HK-2 (cell line): ENCODE measurements around the gene NACC2.
"Not testable (repeated sequence)": the region's sequence is repeated elsewhere in the genome, so short reads cannot be mapped to it uniquely, and the experiment has no call there.

Source experiments
- DNase-seq: peaks from one replicate; pipeline ENCODE4 v3.0.0-alpha.2; 2018; ENCODE audit not compliant: unreplicated experiment

NACC2 gene

DNA sequence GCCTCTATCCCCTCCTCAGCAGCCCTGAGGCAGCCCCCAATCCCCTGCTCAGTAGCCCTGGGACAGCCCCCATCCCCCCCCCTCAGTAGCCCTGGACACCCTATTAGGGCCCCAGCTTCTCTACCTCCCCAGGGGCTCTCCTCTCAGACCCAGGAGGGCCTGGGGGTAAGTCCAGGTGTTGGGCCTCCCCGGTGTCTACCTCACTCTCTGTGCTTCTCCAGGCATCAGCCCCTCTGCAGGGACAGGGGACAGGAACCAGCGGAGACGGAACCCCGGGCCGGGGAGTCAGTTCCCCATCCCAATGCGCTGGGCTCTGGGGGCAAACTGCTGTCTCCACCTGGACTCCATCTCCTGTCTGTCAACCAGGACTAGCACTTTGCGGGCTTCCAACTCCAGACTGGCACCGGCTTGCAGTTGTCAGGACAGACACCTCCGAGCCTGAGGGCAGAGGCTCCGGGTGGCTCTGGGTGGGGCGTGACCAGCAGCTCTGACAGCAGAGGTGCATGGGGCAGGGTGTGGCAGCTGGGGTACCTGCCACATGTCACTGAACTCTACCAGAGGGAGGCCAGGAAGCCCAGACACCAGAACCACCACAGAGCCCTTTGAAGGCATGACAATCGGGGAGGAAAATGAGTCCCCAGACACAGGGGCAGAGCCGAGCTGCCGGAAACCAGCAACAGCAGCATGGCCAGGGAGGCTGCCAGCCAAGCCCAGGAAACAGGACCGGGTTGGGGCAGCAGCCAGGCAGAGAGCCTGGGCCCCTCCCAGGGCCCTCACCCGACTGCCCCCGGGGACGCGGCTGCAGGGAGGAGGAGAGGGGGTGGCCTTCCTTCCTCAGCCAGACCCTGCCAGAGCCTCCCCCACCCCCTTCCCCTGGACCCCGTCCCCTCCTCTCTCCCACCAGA, 116.2 kb downstream of the NACC2 start:
- DNase-seq, result no peak

DNA sequence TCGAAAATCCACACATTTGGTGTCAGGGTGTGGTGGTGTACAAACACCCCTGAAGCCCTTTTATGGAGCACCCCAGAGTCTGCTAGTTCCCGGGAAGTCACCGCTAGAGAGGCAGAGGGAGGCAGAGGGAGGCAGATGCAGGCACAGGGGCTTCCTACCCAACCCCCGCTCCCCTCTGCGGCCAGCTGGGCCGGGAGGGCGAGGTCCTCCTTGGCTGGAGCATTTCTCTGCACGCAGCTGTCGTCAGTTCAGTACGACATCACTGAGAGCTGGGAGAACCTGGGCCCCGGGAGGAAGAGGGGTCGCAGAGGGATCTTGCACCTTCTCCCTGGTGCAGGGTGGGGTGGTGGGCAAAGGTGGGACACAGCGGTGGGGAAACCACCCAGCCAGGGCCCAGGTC, 118.1 kb downstream of the NACC2 start:
- DNase-seq, result no peak

GRCh38 chr9:135976531-135976930, 118.6 kb downstream of the NACC2 start:
- no peak for DNase-seq

DNA sequence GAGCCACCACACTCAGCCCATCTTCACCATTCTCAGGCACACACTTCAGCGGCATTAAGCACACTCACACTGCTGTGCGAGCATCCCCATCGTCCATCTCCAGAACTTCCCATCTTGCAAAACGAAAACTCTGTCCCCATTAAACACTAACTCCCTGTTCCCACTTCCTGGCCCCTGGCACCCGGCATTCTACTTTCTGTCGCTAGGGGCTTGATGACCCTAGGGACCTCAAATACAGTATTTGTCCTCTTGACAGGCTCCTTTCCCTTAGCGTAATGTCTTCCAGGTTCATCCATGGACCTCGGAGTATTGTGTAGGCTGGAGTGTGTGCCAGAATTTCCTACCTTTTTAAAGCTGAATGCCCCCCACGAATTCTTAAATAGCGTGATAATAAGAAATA, 119.3 kb downstream of the NACC2 start:
- DNase-seq, result no peak

DNA sequence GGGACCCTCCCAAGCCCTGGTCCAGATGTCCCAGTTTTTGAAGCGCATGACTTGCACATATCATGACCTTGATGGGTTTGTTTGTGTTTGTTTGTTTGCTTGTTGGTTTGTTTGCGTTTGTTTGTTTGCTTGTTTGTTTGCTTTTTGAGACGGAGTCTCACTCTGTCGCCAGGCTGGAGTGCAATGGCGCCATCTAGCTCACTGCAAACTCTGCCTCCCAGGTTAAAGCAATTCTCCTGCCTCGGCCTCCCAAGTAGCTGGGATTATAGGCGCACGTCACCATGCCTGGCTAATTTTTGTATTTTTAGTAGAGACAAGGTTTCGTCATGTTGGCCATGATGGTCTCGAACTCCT, 120.9 kb downstream of the NACC2 start:
- DNase-seq, result no peak

- no peak for DNase-seq
Observed at GRCh38 chr9:135973277-135974219, 121.5 kb downstream of the NACC2 start.

DNA sequence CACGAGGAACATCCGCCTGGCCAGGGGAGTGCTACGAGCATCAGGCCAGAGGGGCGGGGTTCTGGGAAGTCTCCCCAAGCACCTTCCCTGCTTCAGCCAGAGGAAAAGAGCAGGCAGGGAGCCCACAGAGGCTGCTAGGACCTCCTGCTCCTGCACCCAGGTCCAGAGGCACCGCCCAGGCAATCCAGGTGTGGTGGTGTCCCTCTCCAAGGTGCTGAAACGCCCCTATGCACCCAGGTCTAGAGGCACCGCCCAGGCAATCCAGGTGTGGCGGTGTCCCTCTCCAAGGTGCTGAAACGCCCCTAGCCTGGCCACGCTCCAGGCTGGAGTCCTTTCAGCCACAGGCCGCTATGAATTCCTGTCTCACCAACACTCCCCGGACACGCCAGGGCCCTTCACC, 123.2 kb downstream of the NACC2 start:
- peak; percentile 76 for DNase-seq

DNA sequence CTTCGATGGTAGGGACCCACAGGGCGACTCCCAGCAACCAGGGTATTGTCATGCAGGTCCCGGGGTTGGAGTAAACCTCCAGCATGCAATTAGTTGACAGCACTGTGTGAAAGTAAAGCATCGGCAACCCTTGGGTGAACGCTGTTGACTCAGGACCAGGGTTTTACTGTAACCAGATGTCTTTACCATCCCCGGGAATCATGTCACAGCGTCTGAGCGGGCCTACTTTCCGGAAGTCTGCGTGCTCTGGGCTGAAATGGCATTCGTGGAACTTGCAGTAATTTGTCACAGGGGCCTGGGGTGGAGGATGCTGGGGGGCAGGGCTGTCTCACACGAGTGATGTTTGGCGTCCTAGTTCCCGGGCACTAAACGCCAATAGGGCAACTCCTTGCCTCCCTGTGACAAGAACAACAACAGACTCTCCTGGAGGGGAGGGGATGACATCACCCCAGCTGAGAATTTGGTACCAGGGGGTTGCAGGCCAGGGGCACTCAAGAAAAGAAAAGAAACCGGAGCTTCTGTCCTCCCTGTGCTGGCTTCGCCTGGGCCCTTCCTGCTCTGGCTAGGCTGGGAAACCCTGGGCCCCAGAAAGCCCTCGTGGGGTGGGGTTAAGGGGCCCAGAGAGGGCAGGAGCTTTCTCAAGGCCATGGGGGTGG, 123.8 kb downstream of the NACC2 start:
- no peak for DNase-seq

- DNase-seq, result no peak
Observed at GRCh38 chr9:135970128-135970815, 124.8 kb downstream of the NACC2 start.

DNA sequence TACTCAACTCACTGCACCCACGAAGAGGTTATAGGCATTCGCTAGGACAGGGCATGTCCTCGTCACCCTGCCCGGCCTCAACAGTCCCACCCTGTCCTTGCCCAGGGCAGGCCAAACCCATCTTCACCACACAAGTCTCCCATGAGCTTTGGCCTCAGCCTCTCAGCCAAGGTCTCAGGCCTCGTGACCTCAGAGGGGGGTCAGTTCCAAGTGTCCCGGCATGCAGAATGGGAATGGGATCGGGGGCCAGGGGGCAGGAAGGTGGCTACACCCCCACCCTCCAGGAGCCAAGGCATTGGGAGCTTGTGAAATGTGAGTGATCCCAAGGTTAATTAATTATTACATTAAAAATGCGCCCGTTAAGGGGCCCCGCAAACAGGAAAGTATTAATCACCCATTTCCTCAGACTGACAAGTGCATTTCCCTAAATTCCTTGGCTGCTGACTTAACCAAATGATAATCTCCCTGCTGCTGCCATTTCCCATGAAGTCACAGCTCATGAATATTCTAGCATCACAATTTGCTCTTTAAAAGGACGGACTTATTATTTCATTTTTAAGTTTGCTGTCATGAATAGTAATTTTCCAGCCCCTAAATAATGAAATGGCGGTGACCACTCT, 125.9 kb downstream of the NACC2 start:
- DNase-seq, result no peak

- no peak for DNase-seq
Observed at GRCh38 chr9:135968601-135969000, 126.5 kb downstream of the NACC2 start.

- no peak for DNase-seq
Observed at GRCh38 chr9:135968083-135968476, 127.0 kb downstream of the NACC2 start.

GRCh38 chr9:135966916-135967260, 128.2 kb downstream of the NACC2 start:
- DNase-seq, result not testable (repeated sequence)

- no peak for DNase-seq
Observed at GRCh38 chr9:135965124-135965756, 129.8 kb downstream of the NACC2 start.

GRCh38 chr9:135963938-135964337, 131.2 kb downstream of the NACC2 start:
- no peak for DNase-seq

DNA sequence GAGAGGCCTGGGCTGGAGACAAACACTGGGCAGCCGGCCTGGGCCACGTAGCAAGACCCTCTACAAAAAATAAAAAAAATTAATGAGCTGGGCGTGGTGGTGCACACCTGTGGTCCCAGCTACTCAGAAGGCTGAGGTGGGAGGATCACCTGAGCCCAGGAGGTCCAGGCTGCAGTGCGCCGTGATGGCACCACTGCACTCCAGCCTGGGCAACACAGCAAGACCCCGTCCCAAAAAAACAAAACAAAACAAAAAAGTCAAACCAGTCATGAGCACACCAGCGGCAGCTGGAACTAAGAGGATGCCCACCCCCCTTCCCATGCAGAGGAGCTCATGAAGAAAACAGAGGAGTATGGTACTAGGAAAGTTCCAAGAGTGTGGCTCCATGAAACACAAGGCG, 131.8 kb downstream of the NACC2 start:
- no peak for DNase-seq

DNA sequence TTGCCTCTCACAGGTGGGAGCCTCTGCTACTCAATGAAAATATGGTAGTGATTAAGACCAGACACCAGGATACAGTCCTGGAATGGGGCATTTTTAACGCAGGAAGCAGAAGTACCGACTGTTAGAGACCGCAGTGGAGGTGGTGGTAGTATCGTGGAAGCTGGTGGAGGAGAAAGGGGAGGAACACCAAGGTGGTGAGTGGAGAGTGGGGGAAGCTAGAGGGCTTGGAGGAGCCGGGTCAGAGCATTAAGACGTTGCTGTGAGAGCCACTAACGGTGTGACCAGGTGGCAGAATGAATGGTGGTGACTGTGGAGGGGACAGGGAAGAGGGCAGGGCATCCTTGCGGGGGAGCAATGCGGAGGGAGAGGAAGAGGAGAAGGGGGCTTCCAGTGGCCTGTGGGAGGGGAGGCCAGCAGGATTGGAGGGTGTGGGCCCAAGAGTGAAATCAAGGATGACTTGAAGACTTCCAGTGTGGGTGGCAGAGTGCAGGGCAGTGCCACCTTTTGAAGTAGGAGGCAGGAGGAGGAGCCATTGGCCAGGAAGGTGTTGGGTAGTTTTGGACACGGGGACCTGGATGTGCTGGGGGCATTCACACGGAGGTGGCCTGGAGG, 132.3 kb downstream of the NACC2 start:
- no peak for DNase-seq

DNA sequence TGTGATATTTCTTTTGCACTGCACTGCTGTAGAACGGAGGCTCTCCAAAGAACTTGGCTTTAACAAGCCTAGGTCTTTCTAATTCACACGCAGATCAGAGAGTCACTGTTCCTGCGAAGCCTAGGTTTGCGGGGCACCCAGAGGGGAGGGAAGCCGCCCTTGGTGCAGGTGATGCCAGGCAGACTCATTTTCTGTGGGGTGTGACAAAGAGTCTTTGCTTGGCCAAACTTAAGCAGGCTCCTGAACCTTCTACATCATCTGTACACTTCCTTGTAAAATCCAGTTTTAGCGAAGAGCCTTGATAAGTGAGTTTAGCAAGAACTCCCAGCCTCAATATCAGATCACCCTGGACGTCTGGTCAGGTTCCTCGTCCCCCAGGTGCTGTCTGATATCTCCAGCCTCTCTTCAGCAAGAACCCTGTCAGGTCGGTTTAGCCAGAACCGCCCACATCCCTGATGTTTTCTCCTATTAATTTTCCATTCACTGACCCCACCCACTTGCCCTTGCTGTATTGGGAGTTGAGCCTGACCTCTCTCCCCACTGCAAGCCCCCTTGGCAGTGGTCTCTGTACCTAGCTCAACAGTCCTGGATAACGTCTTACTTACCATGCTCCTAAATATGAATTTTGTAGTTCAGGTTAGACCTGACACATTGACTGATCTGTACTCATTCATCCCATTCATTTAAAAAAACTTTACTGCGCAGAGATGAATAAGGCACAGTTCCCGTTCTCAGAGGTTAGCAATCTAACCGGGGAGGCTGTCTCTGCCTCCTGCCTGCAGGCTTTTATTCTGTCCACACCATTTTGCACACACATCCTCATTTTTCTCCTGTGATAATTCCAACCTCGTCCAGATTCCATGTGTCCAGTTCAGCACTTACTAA, 133.0 kb downstream of the NACC2 start:
- no peak for DNase-seq

DNA sequence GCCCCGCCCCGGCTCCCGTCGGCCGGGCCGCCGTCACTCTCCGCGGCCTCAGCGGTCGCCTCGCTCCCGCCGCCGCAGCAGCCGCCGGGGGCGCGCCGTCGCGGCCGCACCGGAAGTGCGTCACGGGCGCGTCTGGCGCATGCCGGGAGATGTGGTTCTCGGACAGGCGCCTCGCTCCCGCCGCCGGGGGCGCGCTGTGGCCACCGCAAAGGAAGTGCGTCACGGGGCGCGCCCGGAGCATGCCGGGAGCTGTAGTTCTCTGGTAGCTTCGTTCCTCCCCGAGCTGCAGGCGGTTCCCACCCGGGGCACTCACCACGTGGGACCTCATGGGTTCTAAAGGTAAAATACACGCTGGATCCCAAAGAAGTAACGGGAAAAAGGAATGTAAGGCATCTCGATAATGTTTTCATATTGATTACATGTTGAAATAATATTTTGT, 133.8 kb downstream of the NACC2 start, which contains the start of gene UBAC1:
UBAC1 (minus strand) TSS at position 97 of the 439 bp plus-strand sequence. CDS start 211 bp downstream, outside the sequence.
- peak; percentile 94 for DNase-seq
